Natural killer cell treated with Interleukin-12 subunit alpha and Interleukin-12 subunit beta and Interleukin-15 and Interleukin-18, amount 100 ng/mL, for 72 hours (primary cell): Measurements from ENCODE around the gene ACOT7. TPM values are rescaled to one million over a fixed set of nuclear protein-coding genes. Genes with fewer than 3 reads are reported as not detected.

ENCODE experiments used
- ATAC-seq, 2 donors: fragments of 150-1000 bp; cut with Tn5 transposase in 1 of 2; sonication (Bioruptor Pico), chemical (Tn5 transposase) in 1 of 2; 2 replicates each; pipeline ENCODE4 v1.10.0; 2021
- DNase-seq: peaks from one replicate; pipeline ENCODE4 v3.0.0; 2022; ENCODE audit warnings: low spot score
- H3K27ac Mint-ChIP-seq, 2 donors: 1 replicate in 1 of 2; 2 replicates in 1 of 2; pipeline ENCODE4 v1.8.0; 2022; ENCODE audit warnings: mixed read lengths in 2 of 2, mild to moderate bottlenecking in 1 of 2, moderate library complexity in 1 of 2
- H3K27me3 Mint-ChIP-seq, 2 donors: 1 replicate in 1 of 2; 2 replicates in 1 of 2; pipeline ENCODE4 v1.8.0; 2022; ENCODE audit warnings: mixed read lengths in 2 of 2
- H3K36me3 Mint-ChIP-seq: one replicate; pipeline ENCODE4 v1.8.0; 2022; ENCODE audit warnings: mixed read lengths
- H3K4me1 Mint-ChIP-seq, 2 donors: 1 replicate in 1 of 2; 2 replicates in 1 of 2; pipeline ENCODE4 v1.8.0; 2022; ENCODE audit warnings: low read depth in 2 of 2, mixed read lengths in 2 of 2, mild to moderate bottlenecking in 1 of 2
- H3K4me3 Mint-ChIP-seq: one replicate; pipeline ENCODE4 v1.8.0; 2022; ENCODE audit warnings: mixed read lengths
- H3K9me3 Mint-ChIP-seq: 2 replicates; pipeline ENCODE4 v1.8.0; 2022; ENCODE audit warnings: mixed read lengths
- total RNA-seq, 2 donors: library from RNA; stranded (reverse); gene quantifications; one replicate each; pipeline ENCODE4 v1.2.3, GENCODE V29; 2022

Gene ACOT7
- total RNA-seq, 2 donors from 2014 or later = 49.5 to 87.5 TPM

DNA sequence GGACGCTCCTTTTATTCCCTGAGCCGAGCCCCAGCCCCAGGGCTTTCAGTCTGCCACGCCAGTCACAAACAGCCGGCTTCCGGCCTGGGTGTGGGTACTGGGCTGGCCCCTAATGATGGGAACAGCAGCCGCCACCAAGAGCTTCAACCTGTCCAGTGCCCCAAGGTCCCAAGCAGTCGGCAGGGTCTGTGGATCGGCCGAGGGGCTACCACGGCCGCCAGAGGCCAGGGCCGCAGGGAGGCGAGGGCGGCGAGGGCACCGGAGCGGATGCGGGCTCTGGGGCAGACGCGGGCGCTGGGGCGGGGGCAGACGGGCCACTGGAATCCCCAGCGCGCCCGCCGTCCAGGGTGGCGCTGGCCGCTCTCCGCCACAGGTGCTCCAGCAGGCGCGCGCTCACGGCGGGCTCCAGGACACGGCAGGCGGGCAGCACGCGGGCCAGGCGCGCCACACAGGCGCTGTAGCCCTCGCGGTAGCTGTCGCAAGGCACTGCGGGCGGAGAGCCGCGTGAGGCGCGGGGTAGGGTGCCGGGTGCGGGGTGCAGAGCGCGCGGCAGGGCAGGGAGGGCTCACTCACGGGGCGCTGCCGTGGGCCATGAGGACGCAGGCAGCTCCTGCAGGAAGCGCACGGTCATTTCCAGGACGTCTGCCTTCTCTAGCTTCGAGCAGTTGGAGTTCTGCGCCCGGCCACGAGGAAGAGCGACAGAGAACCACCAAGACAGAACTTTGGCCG lies 25.3 kb upstream of the ACOT7 start:
- Mint-ChIP-seq H3K4me1 (peaks cover 0 to 6% of the 10 kb centered on the region in 2 donors), H3K9me3 (no peaks in the 10 kb centered on the region), H3K27me3 (peaks cover 14 to 41% of the 10 kb centered on the region in 2 donors), H3K27ac (no peak overlapping the region), H3K4me3 (no peak overlapping the region), H3K36me3 (no peaks in the 10 kb centered on the region)
- ATAC-seq = no peak
- DNase-seq = no peak

- Mint-ChIP-seq H3K4me3 (no peak overlapping the region), H3K4me1 (peaks cover 0 to 5% of the 10 kb centered on the region in 2 donors), H3K36me3 (no peaks in the 10 kb centered on the region), H3K27ac (no peak overlapping the region), H3K27me3 (peaks cover 16 to 41% of the 10 kb centered on the region in 2 donors), H3K9me3 (no peaks in the 10 kb centered on the region)
- ATAC-seq (no peak), DNase-seq (no peak)
Measured at GRCh38 chr1:6417961-6418667, 24.5 kb upstream of the ACOT7 start.

- Mint-ChIP-seq H3K9me3 (no peaks in the 10 kb centered on the region), H3K4me3 (no peak overlapping the region), H3K27me3 (peaks cover 23 to 45% of the 10 kb centered on the region in 2 donors), H3K27ac (no peak overlapping the region), H3K4me1 (peaks cover 0 to 5% of the 10 kb centered on the region in 2 donors), H3K36me3 (no peaks in the 10 kb centered on the region)
- DNase-seq = no peak
- ATAC-seq = no peak
Measured at GRCh38 chr1:6416906-6417305, 23.3 kb upstream of the ACOT7 start.

DNA sequence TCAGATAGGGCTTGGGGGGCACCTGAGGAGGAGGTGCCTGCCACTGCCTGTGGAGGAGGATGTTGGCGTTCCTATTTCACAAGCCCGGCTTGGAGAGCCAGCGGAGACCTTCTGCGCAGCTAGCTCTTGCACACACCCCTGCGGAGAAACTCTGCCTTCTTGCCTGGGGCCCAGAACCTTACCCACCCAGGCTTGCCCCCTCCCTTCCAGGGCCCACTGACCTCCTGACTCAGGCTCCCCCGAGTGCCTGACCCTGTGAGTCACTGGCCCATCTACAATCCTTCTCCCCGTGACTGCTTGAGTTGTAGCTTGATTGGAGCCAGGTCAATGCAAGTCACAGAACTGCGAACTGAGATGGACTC lies 22.7 kb upstream of the ACOT7 start:
- H3K4me1 Mint-ChIP-seq = peaks cover 0 to 5% of the 10 kb centered on the region in 2 donors
- no peaks in the 10 kb centered on the region for H3K36me3 Mint-ChIP-seq
- ATAC-seq (no peak), DNase-seq (no peak)
- H3K9me3 Mint-ChIP-seq = no peaks in the 10 kb centered on the region
- H3K27me3 Mint-ChIP-seq = peaks cover 16 to 39% of the 10 kb centered on the region in 2 donors
- H3K4me3 Mint-ChIP-seq = no peak overlapping the region
- H3K27ac Mint-ChIP-seq = no peak overlapping the region

DNA sequence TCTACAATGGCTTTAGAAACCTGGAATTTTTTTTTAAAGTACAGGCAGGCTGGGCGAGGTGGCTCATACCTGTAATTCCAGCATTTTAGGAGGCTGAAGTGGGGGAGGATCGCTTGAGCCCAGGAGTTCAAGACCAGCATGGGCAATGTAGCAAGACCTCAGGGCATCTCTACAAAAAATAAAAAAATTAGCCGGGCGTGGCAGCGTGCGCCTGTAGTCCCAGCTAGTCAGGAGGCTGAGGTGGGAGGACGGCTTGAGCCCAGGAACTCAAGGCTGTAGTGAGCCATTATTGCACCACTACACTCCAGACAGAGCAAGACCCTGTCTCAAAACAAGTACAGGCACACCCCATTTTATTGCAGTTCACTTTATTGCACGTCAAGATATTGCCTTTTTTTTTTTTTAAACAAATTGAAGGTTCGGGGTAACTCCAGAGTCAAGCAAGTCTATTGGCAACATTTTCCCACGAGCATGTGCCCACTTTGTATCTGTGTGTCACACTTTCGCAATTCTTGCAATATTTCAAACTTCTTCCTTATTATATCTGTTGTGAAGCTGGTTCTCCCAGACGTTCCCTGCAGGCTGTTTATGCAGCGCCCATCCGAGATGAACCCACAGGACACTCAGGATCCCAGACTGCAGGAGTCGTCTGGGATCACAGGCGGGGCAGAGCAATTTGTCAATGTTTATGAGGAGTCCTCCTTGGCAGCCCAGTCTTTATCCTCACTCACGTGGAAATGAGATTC lies 21.5 kb upstream of the ACOT7 start:
- no peak for DNase-seq
- H3K36me3 Mint-ChIP-seq = no peaks in the 10 kb centered on the region
- H3K4me1 Mint-ChIP-seq = peaks cover 0 to 5% of the 10 kb centered on the region in 2 donors
- H3K9me3 Mint-ChIP-seq = no peaks in the 10 kb centered on the region
- H3K4me3 Mint-ChIP-seq = no peak overlapping the region
- no peak overlapping the region for H3K27ac Mint-ChIP-seq
- ATAC-seq = no peak
- peaks cover 21 to 43% of the 10 kb centered on the region in 2 donors for H3K27me3 Mint-ChIP-seq

DNA sequence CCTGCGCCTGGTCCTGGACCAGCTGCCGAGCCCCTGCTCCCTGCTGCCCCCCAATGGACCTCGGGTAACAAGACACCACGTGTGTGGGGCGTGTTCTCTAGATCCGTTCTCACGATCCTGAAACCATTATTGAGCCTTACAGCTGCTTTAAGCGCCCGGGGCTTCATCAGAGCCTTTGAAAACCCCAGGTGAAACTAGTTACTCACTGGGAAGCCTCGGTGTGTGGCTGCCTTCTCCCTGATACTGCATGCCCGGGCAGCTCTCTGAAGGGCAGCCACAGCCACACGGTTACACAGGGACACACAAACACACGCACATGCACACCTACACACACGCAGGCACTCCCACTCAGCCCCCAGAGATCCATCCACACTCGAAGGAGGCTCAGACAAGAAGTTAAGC lies 20.9 kb upstream of the ACOT7 start:
- DNase-seq (no peak), ATAC-seq (peak; percentile 56 to 75)
- no peak overlapping the region for H3K27ac Mint-ChIP-seq
- no peak overlapping the region for H3K4me3 Mint-ChIP-seq
- no peaks in the 10 kb centered on the region for H3K36me3 Mint-ChIP-seq
- no peaks in the 10 kb centered on the region for H3K9me3 Mint-ChIP-seq
- H3K4me1 Mint-ChIP-seq = peaks cover 0 to 5% of the 10 kb centered on the region in 2 donors
- H3K27me3 Mint-ChIP-seq = peaks cover 23 to 43% of the 10 kb centered on the region in 2 donors

DNA sequence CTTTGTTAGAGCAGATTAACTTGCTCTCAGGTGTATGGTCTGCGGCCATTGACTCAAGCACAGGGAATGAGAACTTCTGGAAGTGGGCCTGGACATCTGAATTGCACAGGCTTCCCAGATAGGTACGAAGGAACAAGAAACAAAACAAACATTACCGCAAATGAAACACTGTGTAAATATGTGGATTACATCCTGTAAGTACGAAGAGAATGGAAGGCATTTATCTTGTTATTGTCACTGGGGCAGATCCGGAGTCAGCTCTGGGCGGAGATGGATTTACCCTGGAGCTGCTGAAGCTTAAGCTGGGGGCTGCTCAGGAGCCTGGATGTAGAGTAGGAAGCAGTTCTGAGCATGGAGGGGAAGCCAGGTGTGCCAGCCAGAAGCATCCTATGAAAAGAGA lies 19.3 kb upstream of the ACOT7 start:
- DNase-seq = no peak
- no peaks in the 10 kb centered on the region for H3K9me3 Mint-ChIP-seq
- H3K4me3 Mint-ChIP-seq = no peak overlapping the region
- ATAC-seq = no peak
- H3K27ac Mint-ChIP-seq = no peak overlapping the region
- H3K36me3 Mint-ChIP-seq = no peaks in the 10 kb centered on the region
- H3K27me3 Mint-ChIP-seq = peaks cover 23 to 45% of the 10 kb centered on the region in 2 donors
- H3K4me1 Mint-ChIP-seq = peaks cover 0 to 5% of the 10 kb centered on the region in 2 donors

GRCh38 chr1:6410248-6410893 lies 16.8 kb upstream of the ACOT7 start:
- DNase-seq (no peak), ATAC-seq (no peak)
- H3K36me3 Mint-ChIP-seq = no peaks in the 10 kb centered on the region
- H3K27me3 Mint-ChIP-seq = peaks cover 23 to 27% of the 10 kb centered on the region in 2 donors
- H3K27ac Mint-ChIP-seq = no peak overlapping the region
- peaks cover 0 to 5% of the 10 kb centered on the region in 2 donors for H3K4me1 Mint-ChIP-seq
- no peaks in the 10 kb centered on the region for H3K9me3 Mint-ChIP-seq
- H3K4me3 Mint-ChIP-seq = no peak overlapping the region

- peaks cover 0 to 5% of the 10 kb centered on the region in 2 donors for H3K4me1 Mint-ChIP-seq
- no peak for ATAC-seq
Measured at GRCh38 chr1:6409733-6410132, 16.2 kb upstream of the ACOT7 start.

DNA sequence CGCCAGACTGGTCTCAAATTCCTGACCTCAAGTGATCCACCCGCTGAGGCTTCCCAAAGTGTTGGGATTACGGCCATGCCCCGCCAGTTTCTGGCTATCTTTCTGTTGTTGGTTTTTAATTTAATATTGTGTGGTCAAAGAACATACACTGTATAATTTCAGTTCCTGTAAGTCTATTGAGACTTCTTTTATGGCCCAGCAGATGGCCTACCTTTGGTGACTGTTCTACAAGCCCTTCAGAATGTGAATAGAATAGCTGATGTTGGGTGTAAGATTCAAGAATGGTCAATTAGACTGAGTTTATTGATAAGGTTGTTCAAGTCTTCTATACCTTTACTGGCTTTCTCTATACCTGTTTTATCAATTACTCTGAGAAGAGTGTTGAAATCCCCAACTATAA lies 15.5 kb upstream of the ACOT7 start:
- ATAC-seq = no peak
- DNase-seq = no peak
- Mint-ChIP-seq H3K27ac (no peak overlapping the region), H3K27me3 (peaks cover 16 to 19% of the 10 kb centered on the region in 2 donors), H3K36me3 (no peaks in the 10 kb centered on the region), H3K4me1 (no peaks in the 10 kb centered on the region), H3K9me3 (no peaks in the 10 kb centered on the region), H3K4me3 (no peak overlapping the region)

More at GRCh38 chr1:6409733-6410132, 16.2 kb upstream of the ACOT7 start:
- Mint-ChIP-seq H3K9me3 (no peaks in the 10 kb centered on the region), H3K27me3 (peaks cover 22 to 26% of the 10 kb centered on the region in 2 donors), H3K4me3 (no peak overlapping the region), H3K27ac (no peak overlapping the region), H3K36me3 (no peaks in the 10 kb centered on the region)
- DNase-seq = no peak

- Mint-ChIP-seq H3K27ac (no peak overlapping the region), H3K9me3 (no peaks in the 10 kb centered on the region), H3K4me3 (no peak overlapping the region), H3K36me3 (no peaks in the 10 kb centered on the region), H3K4me1 (no peaks in the 10 kb centered on the region), H3K27me3 (peaks cover 13 to 18% of the 10 kb centered on the region in 2 donors)
- no peak for DNase-seq
- no peak for ATAC-seq
Measured at GRCh38 chr1:6408023-6408422, 14.5 kb upstream of the ACOT7 start.

- DNase-seq (no peak), ATAC-seq (no peak)
- no peaks in the 10 kb centered on the region for H3K9me3 Mint-ChIP-seq
- peaks cover 0 to 2% of the 10 kb centered on the region in 2 donors for H3K27me3 Mint-ChIP-seq
- H3K4me3 Mint-ChIP-seq = no peak overlapping the region
- no peak overlapping the region for H3K27ac Mint-ChIP-seq
- H3K4me1 Mint-ChIP-seq = no peaks in the 10 kb centered on the region
- no peaks in the 10 kb centered on the region for H3K36me3 Mint-ChIP-seq
Measured at GRCh38 chr1:6401673-6402072, 8.1 kb upstream of the ACOT7 start.

DNA sequence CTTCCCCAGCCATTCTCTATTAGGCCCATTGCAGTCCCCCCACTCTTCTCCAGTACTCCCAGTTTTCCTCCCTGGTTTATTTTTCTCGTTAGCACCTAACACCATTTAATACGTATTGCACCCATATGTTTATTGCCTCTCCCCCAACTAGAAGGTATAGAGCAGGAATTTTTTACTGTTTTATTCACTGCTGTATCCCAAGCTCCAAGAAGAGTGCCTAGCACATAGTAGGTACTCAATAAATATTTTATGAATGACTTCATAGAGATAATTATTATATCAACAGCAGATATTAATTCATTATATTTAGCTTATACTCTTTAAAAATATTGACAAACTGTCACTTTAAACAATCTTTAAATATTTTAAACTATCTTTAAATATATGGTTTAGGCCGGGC lies 5.7 kb upstream of the ACOT7 start:
- Mint-ChIP-seq H3K36me3 (no peaks in the 10 kb centered on the region), H3K4me3 (no peak overlapping the region), H3K27me3 (peaks cover 0 to 2% of the 10 kb centered on the region in 2 donors), H3K4me1 (peaks cover 5 to 7% of the 10 kb centered on the region in 2 donors), H3K9me3 (no peaks in the 10 kb centered on the region), H3K27ac (no peak overlapping the region)
- ATAC-seq (no peak), DNase-seq (no peak)
